ENCODE results near the gene THNSL1.

- TF ChIP-seq TOPORS (CRISPR knock-in tag; IDR thresholded peaks at IDR 0.05) (no peak), BHLHE40 (IDR thresholded peaks at IDR 0.05; ENCODE audit: low read length) (no peak), ZFYVE20 (CRISPR knock-in tag; IDR thresholded peaks at IDR 0.05; ENCODE audit: borderline replicate concordance, low read depth) (no peak), RFX3 (CRISPR knock-in tag; IDR thresholded peaks at IDR 0.05) (no peak), SSRP1 (CRISPR knock-in tag; IDR thresholded peaks at IDR 0.05) (no peak), ZC3H13 (CRISPR knock-in tag; IDR thresholded peaks at IDR 0.05) (no peak), POLR2A (IDR thresholded peaks at IDR 0.05; ENCODE audit: insufficient read depth in 1 of 2, low read depth in 2 of 2, low read length in 2 of 2) (no peak)
Measured at GRCh38 chr10:24968349-24968748, 48.1 kb upstream of the THNSL1 start.
